Measurements from ENCODE around the gene NRG3.

- no peak for TF ChIP-seq ESRRG (CRISPR knock-in tag; IDR thresholded peaks at IDR 0.05)
- no peak for TF ChIP-seq CREB5 (CRISPR knock-in tag; IDR thresholded peaks at IDR 0.05; ENCODE audit: low read depth)
- TF ChIP-seq TCF4 (CRISPR knock-in tag; IDR thresholded peaks at IDR 0.05; ENCODE audit: borderline replicate concordance): no peak
- TF ChIP-seq ZNF565 (CRISPR knock-in tag; conservative IDR thresholded peaks at IDR 0.05; ENCODE audit: low read depth): no peak
- TF ChIP-seq OSR1 (CRISPR knock-in tag; IDR thresholded peaks at IDR 0.05): no peak
- no peak for TF ChIP-seq BACH2 (CRISPR knock-in tag; IDR thresholded peaks at IDR 0.05; ENCODE audit: borderline replicate concordance)
- no peak for TF ChIP-seq GLIS3 (CRISPR knock-in tag; IDR thresholded peaks at IDR 0.05)
- no peak for TF ChIP-seq CSDC2 (CRISPR knock-in tag; IDR thresholded peaks at IDR 0.05)
- TF ChIP-seq ZFP30 (CRISPR knock-in tag; IDR thresholded peaks at IDR 0.05): no peak
- TF ChIP-seq ZC3H10 (CRISPR knock-in tag; IDR thresholded peaks at IDR 0.05): no peak
- no peak for TF ChIP-seq ZFP3 (CRISPR knock-in tag; IDR thresholded peaks at IDR 0.05)
- TF ChIP-seq PPARA (CRISPR knock-in tag; IDR thresholded peaks at IDR 0.05; ENCODE audit: borderline replicate concordance): no peak
Observed at GRCh38 chr10:82310839-82311238, 435.8 kb downstream of the NRG3 start.
